Effector memory CD8-positive, alpha-beta T cell (primary cell): Measurements from ENCODE around the gene ZCCHC10.
"Not testable (repeated sequence)": the region's sequence is repeated elsewhere in the genome, so short reads cannot be mapped to it uniquely, and the experiment has no call there.

Source experiments
- ATAC-seq: fragments of 150-1000 bp; cut with Tn5 transposase; replicated peaks from 2 replicates; pipeline ENCODE4 v1.10.0; 2021; ENCODE audit warnings: mild to moderate bottlenecking, moderate library complexity
- DNase-seq, 3 experiments: peaks; one replicate each; pipeline ENCODE4 v3.0.0; 2021
- H3K27ac Mint-ChIP-seq, 2 donors: one replicate each; pipeline ENCODE4 v1.8.0; 2022; ENCODE audit warnings: mild to moderate bottlenecking in 2 of 2, mixed read lengths in 2 of 2, moderate library complexity in 2 of 2
- H3K27me3 Mint-ChIP-seq, 2 donors: one replicate each; pipeline ENCODE4 v1.8.0; 2022; ENCODE audit warnings: mixed read lengths in 2 of 2
- H3K36me3 Mint-ChIP-seq: one replicate; pipeline ENCODE4 v1.8.0; 2022; ENCODE audit warnings: mild to moderate bottlenecking, moderate library complexity, mixed read lengths; ENCODE audit not compliant: insufficient read depth
- H3K4me1 Mint-ChIP-seq, 2 donors: one replicate each; pipeline ENCODE4 v1.8.0; 2022; ENCODE audit warnings: low read depth in 2 of 2, mixed read lengths in 2 of 2
- H3K4me3 Mint-ChIP-seq, 2 donors: one replicate each; pipeline ENCODE4 v1.8.0; 2022; ENCODE audit warnings: mild to moderate bottlenecking in 2 of 2, mixed read lengths in 2 of 2, moderate library complexity in 2 of 2
- H3K9me3 Mint-ChIP-seq, 2 donors: one replicate each; pipeline ENCODE4 v1.8.0; 2022; ENCODE audit warnings: mixed read lengths in 2 of 2

ZCCHC10 gene

DNA sequence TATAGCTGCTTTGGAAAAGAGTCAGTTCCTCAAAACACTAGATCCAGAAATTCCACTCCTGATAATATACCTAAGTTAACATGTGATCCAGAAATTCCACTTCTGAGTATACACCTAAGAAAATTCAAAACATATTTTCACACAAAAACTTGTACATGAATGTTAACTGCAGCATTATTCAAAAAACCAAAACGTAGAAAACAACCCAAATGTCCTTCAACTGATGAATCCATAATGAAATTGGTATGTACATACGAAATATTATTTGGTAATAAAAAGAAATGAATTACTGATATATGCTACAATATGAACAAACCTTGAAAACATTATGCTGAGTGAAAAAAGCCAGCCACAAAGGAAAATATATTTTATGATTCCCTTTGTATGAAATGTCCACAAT lies 46.4 kb downstream of the ZCCHC10 start:
- no peak for ATAC-seq
- Mint-ChIP-seq H3K4me3 (no peak overlapping the region), H3K4me1 (no peaks in the 10 kb centered on the region), H3K36me3 (peaks cover 2% of the 10 kb centered on the region), H3K27ac (no peak overlapping the region), H3K27me3 (no peaks in the 10 kb centered on the region), H3K9me3 (peaks cover 0 to 1% of the 10 kb centered on the region in 2 donors)
- DNase-seq: no peak

DNA sequence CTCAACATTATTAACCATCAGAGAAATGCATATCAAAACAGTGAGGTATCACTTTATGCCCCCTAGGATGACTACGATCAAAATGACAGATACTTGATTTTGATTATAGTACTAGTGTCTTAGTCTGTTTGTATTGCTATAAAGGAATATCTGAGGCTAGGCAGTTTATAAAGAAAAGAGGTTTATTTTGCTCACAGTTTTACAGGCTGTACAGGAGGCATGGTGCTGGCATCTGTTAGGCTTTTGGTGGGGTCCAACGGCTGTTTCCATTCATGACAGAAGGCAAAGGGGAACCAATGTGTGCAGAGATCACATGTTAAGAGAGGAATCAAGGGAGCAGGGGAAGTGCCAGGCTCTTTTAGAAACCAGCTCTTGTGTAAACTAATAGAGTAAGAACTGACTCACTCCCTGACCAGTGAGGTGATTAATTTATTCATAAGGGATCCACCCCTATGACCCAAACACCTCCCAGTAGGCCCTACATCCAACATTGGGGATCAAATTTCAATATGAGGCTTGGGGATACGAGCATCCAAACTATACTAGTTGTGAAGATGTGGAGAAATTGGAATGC lies 46.9 kb downstream of the ZCCHC10 start:
- Mint-ChIP-seq H3K27me3 (no peaks in the 10 kb centered on the region), H3K4me1 (no peaks in the 10 kb centered on the region), H3K27ac (no peak overlapping the region), H3K9me3 (peaks cover 0 to 1% of the 10 kb centered on the region in 2 donors), H3K36me3 (peaks cover 2% of the 10 kb centered on the region), H3K4me3 (no peak overlapping the region)
- no peak for DNase-seq
- ATAC-seq: no peak

DNA sequence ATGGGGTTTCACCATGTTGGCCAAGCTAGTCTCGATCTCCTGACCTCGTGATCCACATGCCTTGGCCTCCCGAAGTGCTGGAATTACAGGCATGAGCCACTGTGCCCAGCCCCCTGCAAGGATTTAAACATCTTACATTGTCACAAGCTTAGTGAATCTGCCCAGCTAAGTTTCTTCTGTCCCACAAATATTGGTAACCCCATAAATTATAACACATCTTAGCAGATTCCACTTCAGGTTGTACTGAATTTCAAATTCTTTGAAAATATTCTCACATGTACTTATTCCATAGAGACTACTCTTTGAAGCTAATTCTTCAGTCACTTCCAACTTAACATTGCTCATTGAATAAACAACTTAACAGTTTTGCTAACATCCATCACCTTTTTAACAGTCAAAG lies 49.5 kb downstream of the ZCCHC10 start:
- no peak overlapping the region for H3K27ac Mint-ChIP-seq
- H3K4me1 Mint-ChIP-seq: no peaks in the 10 kb centered on the region
- H3K27me3 Mint-ChIP-seq: no peaks in the 10 kb centered on the region
- ATAC-seq (no peak), DNase-seq (no peak)
- peaks cover 0 to 1% of the 10 kb centered on the region in 2 donors for H3K9me3 Mint-ChIP-seq
- peaks cover 2% of the 10 kb centered on the region for H3K36me3 Mint-ChIP-seq
- no peak overlapping the region for H3K4me3 Mint-ChIP-seq

DNA sequence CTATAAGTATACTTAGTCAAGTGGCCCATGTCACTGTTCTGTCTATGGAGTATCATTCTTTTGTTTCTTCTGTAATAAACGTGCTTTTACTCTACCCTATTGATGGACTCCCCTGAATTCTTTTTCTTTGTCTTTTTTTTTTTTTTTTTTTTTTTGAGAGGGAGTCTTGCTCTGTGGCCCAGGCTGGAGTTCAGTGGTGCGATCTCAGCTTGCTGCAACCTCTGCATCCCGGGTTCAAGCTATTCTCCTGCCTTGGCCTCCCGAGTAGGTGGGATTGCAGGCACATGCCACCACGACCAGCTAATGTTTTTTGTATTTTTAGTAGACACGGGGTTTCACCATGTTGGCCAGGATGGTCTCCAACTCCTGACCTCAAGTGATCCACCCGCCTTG lies 53.9 kb downstream of the ZCCHC10 start:
- H3K36me3 Mint-ChIP-seq, ATAC-seq: not testable (repeated sequence)

DNA sequence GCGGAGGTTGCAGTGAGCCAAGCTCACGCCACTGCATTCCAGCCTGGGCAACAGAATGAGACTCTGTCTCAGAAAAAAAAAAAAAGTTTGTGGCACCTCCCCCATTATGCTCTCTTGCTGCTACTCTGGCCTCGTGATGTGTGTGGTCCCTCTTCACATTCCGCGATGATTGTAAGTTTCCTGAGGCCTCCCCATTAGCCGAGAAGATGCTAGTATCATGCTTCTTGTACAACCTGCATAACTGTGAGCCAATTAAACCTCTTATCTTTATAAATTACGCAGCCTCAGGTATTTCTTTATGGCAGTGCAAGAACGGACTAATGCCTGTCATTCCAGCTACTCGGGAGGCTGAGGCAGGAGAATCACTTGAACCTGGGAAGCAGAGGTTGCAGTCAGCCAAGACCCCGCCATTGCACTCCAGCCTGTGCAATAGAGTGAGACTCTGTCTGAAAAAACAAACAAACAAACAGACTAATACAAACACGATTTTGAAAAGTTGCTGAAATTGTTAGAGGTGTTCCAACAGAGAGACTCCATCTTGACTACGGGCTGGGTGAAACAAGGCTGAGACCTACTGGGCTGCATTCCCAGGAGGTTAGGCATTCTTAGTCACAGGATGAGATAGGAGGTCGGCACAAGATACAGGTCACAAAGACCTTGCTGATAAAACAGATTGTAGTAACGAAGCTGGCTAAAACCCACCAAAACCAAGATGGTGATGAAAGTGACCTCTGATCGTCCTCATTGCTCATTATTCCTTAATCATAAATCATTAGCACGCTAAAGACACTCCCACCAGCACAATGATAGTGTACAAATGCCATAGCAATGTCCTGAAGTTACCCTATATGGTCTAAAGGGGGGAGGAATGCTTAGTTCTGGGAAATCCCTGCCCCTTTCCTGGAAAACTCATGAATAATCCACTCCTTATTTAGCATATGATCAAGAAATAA lies 54.6 kb downstream of the ZCCHC10 start:
- peaks cover 0 to under 1% of the 10 kb centered on the region in 2 donors for H3K9me3 Mint-ChIP-seq
- H3K36me3 Mint-ChIP-seq: no peaks in the 10 kb centered on the region
- ATAC-seq: no peak
- H3K4me1 Mint-ChIP-seq: no peaks in the 10 kb centered on the region
- no peak overlapping the region for H3K27ac Mint-ChIP-seq
- DNase-seq: no peak
- H3K27me3 Mint-ChIP-seq: no peaks in the 10 kb centered on the region
- H3K4me3 Mint-ChIP-seq: no peak overlapping the region

More for the DNA sequence above, 53.9 kb downstream of the ZCCHC10 start:
- not testable (repeated sequence) for H3K4me1 Mint-ChIP-seq, H3K9me3 Mint-ChIP-seq, H3K4me3 Mint-ChIP-seq, H3K27me3 Mint-ChIP-seq, H3K27ac Mint-ChIP-seq, DNase-seq

DNA sequence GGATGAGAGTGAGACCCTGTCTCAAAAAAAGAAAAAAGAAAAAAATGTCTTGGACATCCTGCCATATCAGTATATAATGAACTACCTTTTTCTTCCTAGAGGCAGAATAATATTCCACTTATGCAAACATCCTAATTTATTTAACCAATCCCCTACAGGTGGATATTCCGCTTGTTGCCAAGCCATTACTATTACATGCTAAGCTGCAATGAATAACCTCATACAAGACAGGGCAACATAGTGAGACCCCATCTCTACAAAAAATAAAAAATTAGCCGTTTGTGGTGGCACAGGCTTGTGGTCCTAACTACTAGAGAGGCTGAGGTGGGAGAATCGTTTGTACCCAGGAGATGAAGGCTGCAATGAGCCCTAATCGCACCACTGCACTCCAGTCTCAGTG lies 61.2 kb downstream of the ZCCHC10 start:
- Mint-ChIP-seq H3K4me1 (peaks cover 12 to 21% of the 10 kb centered on the region in 2 donors), H3K36me3 (peaks cover 16% of the 10 kb centered on the region), H3K27me3 (no peaks in the 10 kb centered on the region), H3K9me3 (no peaks in the 10 kb centered on the region), H3K27ac (no peak overlapping the region), H3K4me3 (no peak overlapping the region)
- ATAC-seq (no peak), DNase-seq (no peak)

DNA sequence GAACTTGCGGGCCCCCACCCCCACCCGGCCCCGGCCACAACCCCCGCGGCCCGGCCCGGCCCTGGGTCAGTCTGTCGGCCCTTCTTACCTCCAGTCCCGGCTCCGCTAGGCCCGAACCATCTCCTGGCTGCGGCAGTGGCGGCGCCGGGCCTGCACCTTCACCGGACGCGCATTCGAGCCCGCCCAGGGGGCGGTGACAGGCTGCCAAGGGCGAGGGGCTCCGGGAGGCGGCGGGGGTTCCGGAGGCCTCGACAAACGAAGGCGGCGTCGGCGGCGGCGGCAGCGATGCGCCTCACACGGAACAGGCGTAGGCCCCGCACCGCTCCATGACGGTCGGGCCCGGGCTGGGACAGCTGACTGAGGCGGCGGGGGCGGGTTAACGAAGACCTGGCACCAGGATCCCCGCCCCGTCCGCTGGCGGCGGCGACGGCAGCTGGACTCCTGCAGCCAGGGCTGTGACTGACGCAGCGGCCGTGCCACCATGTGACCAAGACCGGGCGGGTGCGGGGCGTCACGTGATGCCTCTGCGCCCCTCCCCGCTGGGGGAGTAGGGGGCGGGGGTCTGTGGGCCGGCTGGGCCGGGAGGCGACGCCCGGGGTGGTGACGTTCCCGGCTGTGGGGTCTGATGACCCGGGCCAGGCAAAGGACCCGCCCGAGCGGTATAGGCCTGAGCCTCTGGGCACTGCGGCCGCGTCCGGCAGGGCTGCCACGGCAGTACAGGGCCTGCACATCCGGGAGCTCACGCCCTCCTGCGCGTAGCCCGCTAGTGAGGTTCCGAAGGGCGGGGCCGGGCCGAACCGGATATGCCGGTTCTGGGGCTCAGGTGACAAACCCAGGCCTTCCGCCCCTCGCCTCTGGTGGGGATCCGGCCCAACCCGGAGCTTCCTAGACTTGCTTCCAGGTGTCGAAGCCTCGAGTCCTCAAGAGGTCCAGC lies 62.9 kb downstream of the ZCCHC10 start, which contains the start of gene AFF4:
Gene AFF4 (minus strand): TSS at position 464 of the 934 bp plus-strand sequence. CDS start 26,445 bp downstream, outside the sequence.
- H3K27me3 Mint-ChIP-seq: no peaks in the 10 kb centered on the region
- ATAC-seq: peak; percentile 84
- H3K4me3 Mint-ChIP-seq: peak within 1 kb of the TSS; percentile 87 to 94
- no peaks in the 10 kb centered on the region for H3K9me3 Mint-ChIP-seq
- H3K4me1 Mint-ChIP-seq: peaks cover 17 to 29% of the 10 kb centered on the region in 2 donors
- DNase-seq: peak; percentile 79 to 80 (median 79)
- H3K36me3 Mint-ChIP-seq: peaks cover 27% of the 10 kb centered on the region
- peak within 1 kb of the TSS; percentile 94 to 98 for H3K27ac Mint-ChIP-seq

DNA sequence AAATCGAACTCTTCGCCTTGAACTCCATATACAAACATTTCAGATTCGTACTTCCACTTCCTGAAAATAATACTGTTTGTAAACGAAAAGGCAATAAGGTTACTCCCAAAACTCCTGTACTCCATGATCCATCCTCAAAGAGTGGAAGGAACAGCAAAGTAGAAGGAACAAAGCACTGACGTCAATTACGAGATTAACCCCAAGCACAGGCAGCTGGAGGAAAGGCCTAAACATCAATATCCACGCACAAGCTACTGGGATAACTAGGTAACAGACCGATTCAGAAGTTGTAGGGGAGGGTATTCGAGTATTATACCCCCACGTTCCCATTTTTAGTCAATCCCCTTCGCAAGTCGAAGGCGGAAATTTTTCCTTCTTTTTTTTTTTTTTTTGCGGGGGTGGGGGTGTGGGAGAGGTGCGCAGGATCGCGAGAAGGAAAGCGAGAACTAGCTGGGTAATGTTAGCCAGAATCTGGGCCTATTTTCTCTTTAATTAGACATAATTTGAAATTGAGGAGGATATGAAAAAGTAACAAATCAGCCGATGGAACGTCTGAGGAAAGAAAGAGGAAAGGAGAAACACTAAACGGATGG lies 63.8 kb downstream of the ZCCHC10 start:
- peak in 1 of 3 experiments; percentile 13 for DNase-seq
- Mint-ChIP-seq H3K4me3 (peak overlapping the region; percentile 87 to 94), H3K27ac (peak overlapping the region; percentile 94 to 98), H3K27me3 (no peaks in the 10 kb centered on the region), H3K4me1 (peaks cover 20 to 37% of the 10 kb centered on the region in 2 donors), H3K36me3 (peaks cover 31% of the 10 kb centered on the region), H3K9me3 (no peaks in the 10 kb centered on the region)
- ATAC-seq: no peak

DNA sequence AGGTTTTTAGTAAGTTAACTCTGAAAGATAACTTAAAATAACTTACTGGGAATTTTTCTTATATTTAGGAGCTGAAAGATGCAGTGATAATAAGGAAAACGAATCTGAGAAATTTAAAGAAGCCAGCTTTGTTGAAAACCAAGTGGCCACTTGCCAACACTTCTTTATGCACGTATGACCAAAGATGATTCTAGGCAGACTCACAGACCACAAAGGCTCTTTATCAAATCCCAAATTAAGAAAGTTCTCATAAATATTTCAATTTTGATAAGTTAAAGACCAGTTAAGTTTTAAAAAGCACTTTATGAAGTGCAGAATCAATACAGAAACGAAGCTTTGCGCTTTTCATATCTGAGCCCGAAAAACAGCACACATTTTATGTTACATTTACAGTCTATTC lies 64.5 kb downstream of the ZCCHC10 start:
- H3K4me1 Mint-ChIP-seq: peaks cover 20 to 38% of the 10 kb centered on the region in 2 donors
- ATAC-seq (no peak), DNase-seq (no peak)
- H3K4me3 Mint-ChIP-seq: peak overlapping the region; percentile 87 to 94
- H3K9me3 Mint-ChIP-seq: no peaks in the 10 kb centered on the region
- H3K27me3 Mint-ChIP-seq: no peaks in the 10 kb centered on the region
- H3K36me3 Mint-ChIP-seq: peaks cover 31% of the 10 kb centered on the region
- peak overlapping the region; percentile 94 to 98 for H3K27ac Mint-ChIP-seq

DNA sequence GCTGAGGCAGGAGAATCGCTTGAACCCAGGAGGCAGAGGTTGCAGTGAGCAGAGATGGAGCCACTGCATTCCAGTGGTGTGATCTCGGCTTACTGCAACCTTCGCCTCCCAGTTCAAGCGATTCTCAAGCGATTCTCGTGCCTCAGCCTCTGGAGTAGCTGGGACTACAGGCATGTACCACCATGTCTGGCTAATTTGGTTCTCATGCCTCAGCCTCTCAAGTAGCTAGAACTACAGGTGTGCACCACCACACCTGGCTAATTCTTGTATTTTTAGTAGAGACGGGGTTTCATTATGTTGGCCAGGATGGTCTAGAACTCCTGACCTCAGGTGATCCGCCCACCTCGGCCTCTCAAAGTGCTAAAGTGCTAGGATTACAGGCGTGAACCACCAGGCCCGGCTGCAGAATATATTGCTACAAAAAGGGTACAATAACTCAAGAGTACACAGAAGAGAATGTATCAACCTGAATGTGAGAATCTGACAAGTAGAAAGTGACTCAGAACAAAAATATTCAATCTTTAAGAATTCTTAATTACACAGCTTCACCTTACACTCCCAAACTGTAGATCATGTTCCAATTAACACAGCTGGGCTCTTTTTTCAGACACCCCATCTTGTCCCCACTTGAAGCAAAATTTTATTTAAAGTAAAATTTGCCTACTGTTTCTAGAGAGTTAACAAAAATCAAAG lies 65.1 kb downstream of the ZCCHC10 start:
- peak overlapping the region; percentile 87 to 94 for H3K4me3 Mint-ChIP-seq
- H3K27ac Mint-ChIP-seq: peak overlapping the region in 1 of 2 donors; percentile 98
- DNase-seq, H3K9me3 Mint-ChIP-seq, ATAC-seq, H3K27me3 Mint-ChIP-seq: not testable (repeated sequence)
- peaks cover 35% of the 10 kb centered on the region for H3K36me3 Mint-ChIP-seq
- peaks cover 20 to 38% of the 10 kb centered on the region in 2 donors for H3K4me1 Mint-ChIP-seq

DNA sequence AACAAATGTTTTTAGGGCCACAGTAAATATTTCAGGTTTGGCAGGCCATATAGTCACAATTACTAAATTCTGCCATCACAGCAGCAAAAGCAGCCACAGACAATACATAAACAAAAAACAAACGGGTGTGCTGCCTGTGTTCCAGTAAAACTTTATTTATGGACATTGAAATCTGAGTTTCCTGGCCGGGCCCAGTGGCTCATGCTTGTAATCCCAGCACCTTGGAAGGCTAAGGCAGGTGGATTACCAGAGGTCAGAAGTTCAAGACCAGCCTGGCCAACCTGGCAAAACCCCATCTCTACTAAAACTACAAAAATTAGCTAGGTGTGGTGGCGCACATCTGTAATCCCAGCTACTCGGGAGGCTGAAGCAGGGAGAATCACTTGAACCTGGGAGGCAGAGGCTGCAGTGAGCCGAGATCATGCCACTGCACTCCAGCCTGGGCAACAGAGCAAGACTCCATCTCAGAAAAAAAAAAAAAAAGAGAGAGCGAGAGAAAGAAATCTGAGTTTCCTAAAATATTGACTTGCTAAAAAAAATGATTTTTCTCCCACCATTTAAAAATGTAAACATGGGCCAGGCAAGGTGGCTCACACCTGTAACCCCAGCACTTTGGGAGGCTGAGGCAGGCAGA lies 70.1 kb downstream of the ZCCHC10 start:
- peaks cover 27 to 53% of the 10 kb centered on the region in 2 donors for H3K4me1 Mint-ChIP-seq
- ATAC-seq, H3K9me3 Mint-ChIP-seq, H3K27me3 Mint-ChIP-seq, H3K4me3 Mint-ChIP-seq, DNase-seq: not testable (repeated sequence)
- H3K27ac Mint-ChIP-seq: peak overlapping the region in 1 of 2 donors; percentile 69
- H3K36me3 Mint-ChIP-seq: peaks cover 41% of the 10 kb centered on the region

DNA sequence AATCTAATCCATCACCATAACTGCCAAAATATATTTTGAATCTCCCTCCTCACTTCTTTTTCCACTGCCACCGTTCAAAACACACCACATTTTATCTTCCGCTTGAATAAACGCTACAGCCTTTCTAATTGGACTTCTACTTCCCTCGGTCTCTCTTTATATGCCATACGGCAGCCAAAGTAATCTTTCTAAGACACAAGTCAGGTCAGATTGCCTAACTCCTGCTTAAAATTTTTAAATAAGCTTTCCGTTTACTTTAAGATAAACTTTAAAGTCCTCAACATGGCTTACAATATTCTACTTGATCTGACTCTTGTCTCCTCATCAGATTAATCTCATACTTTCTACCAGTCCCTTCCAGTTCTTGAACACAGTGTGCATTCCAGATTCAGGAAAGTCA lies 72.6 kb downstream of the ZCCHC10 start:
- Mint-ChIP-seq H3K4me1 (peaks cover 28 to 52% of the 10 kb centered on the region in 2 donors), H3K36me3 (peaks cover 48% of the 10 kb centered on the region), H3K27ac (no peak overlapping the region)

More for the DNA sequence above, 72.6 kb downstream of the ZCCHC10 start:
- Mint-ChIP-seq H3K9me3 (no peaks in the 10 kb centered on the region), H3K4me3 (peak overlapping the region in 1 of 2 donors; percentile 34), H3K27me3 (no peaks in the 10 kb centered on the region)
- ATAC-seq (no peak), DNase-seq (no peak)
